Right lobe of liver (tissue), 4 donors: Measurements from ENCODE around the gene CACNA1B.

ENCODE experiments used
- POLR2A ChIP-seq: fragments of 450-650 bp; IDR thresholded peaks from one replicate; pipeline ENCODE4 v1.6.1; 2017; ENCODE audit warnings: antibody characterized with exemption, mild to moderate bottlenecking
- TF ChIP-seq, protein P1 (sequence below), 4 donors: fragments of 200-600 bp in 3 of 4; fragments of 450-650 bp in 1 of 4; IDR thresholded peaks; one replicate each; pipeline versions ENCODE4 v1.5.1 to v1.8.0; 2016 to 2022; ENCODE audit warnings: antibody characterized with exemption in 4 of 4, mild to moderate bottlenecking in 2 of 4
- donor health status: DM: no; HTN: no; CAD: no.
- donor health status: DM: no; HTN: no; CAD: no.
- donor health status: DM: no; HTN: yes; CAD: no.

GRCh38 chr9:138100711-138101350 lies 223.2 kb downstream of the CACNA1B start:
- TF ChIP-seq, protein P1, sequence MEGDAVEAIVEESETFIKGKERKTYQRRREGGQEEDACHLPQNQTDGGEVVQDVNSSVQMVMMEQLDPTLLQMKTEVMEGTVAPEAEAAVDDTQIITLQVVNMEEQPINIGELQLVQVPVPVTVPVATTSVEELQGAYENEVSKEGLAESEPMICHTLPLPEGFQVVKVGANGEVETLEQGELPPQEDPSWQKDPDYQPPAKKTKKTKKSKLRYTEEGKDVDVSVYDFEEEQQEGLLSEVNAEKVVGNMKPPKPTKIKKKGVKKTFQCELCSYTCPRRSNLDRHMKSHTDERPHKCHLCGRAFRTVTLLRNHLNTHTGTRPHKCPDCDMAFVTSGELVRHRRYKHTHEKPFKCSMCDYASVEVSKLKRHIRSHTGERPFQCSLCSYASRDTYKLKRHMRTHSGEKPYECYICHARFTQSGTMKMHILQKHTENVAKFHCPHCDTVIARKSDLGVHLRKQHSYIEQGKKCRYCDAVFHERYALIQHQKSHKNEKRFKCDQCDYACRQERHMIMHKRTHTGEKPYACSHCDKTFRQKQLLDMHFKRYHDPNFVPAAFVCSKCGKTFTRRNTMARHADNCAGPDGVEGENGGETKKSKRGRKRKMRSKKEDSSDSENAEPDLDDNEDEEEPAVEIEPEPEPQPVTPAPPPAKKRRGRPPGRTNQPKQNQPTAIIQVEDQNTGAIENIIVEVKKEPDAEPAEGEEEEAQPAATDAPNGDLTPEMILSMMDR (IDR thresholded peaks at IDR 0.05), result no peak
- TF ChIP-seq POLR2A, result no peak
